ENCODE data around the gene CCNT1. TPM values are rescaled to one million over a fixed set of nuclear protein-coding genes. Genes with fewer than 3 reads are reported as not detected.

Gene CCNT1
- total RNA-seq, 3 donors from 2014 or later: 25.7 to 40.9 (median 31.1) TPM

- TF ChIP-seq CTCF (IDR thresholded peaks at IDR 0.05): no peak
- Histone ChIP-seq H3K4me1 (ENCODE audit: low read depth) (no peaks in the 10 kb centered on the region), H3K4me3 (no peak overlapping the region), H3K9me3 (no peaks in the 10 kb centered on the region), H3K36me3 (ENCODE audit: low read depth) (no peaks in the 10 kb centered on the region)
- DNase-seq: no peak
- ATAC-seq: peak; percentile 49
- intact Hi-C loops (cut with DNase I, micrococcal nuclease): loop anchor here in 1 of 2 donors (5.0 kb wide), 1 partner anchor 41 kb away; no protein-coding TSS in a partner anchor
These were observed 34.4 kb upstream of the CCNT1 start for GRCh38 chr12:48750769-48751356.

GRCh38 chr12:48750215-48750614, 33.7 kb upstream of the CCNT1 start:
- H3K36me3 ChIP-seq (ENCODE audit: low read depth): no peaks in the 10 kb centered on the region
- no peak for DNase-seq
- no peaks in the 10 kb centered on the region for H3K4me1 ChIP-seq (ENCODE audit: low read depth)
- TF ChIP-seq CTCF (IDR thresholded peaks at IDR 0.05): no peak
- intact Hi-C loops (cut with DNase I, micrococcal nuclease): loop anchor here in 1 of 2 donors (5.0 kb wide), 1 partner anchor 42 kb away; no protein-coding TSS in a partner anchor
- no peak overlapping the region for H3K4me3 ChIP-seq
- no peak for ATAC-seq
- no peaks in the 10 kb centered on the region for H3K9me3 ChIP-seq

- intact Hi-C loops (cut with DNase I, micrococcal nuclease): no loop called here
- ATAC-seq: no peak
These were observed 27.9 kb upstream of the CCNT1 start for GRCh38 chr12:48744251-48745008.

GRCh38 chr12:48739618-48740269, 23.2 kb upstream of the CCNT1 start:
- TF ChIP-seq CTCF (IDR thresholded peaks at IDR 0.05): no peak
- no peaks in the 10 kb centered on the region for H3K36me3 ChIP-seq (ENCODE audit: low read depth)
- intact Hi-C loops (cut with DNase I, micrococcal nuclease): no loop called here
- DNase-seq (no peak), ATAC-seq (no peak)
- no peaks in the 10 kb centered on the region for H3K4me1 ChIP-seq (ENCODE audit: low read depth)
- H3K4me3 ChIP-seq: no peak overlapping the region
- no peaks in the 10 kb centered on the region for H3K9me3 ChIP-seq

More at GRCh38 chr12:48744251-48745008, 27.9 kb upstream of the CCNT1 start:
- no peak overlapping the region for H3K4me3 ChIP-seq
- TF ChIP-seq CTCF (IDR thresholded peaks at IDR 0.05): no peak
- H3K36me3 ChIP-seq (ENCODE audit: low read depth): no peaks in the 10 kb centered on the region
- DNase-seq: no peak
- H3K9me3 ChIP-seq: no peaks in the 10 kb centered on the region
- no peaks in the 10 kb centered on the region for H3K4me1 ChIP-seq (ENCODE audit: low read depth)

- Histone ChIP-seq H3K36me3 (ENCODE audit: low read depth) (no peaks in the 10 kb centered on the region), H3K9me3 (no peaks in the 10 kb centered on the region), H3K4me3 (no peak overlapping the region), H3K4me1 (ENCODE audit: low read depth) (no peaks in the 10 kb centered on the region)
- ATAC-seq (no peak), DNase-seq (no peak)
- intact Hi-C loops (cut with DNase I, micrococcal nuclease): no loop called here
- no peak for TF ChIP-seq CTCF (IDR thresholded peaks at IDR 0.05)
These were observed 19.9 kb upstream of the CCNT1 start for GRCh38 chr12:48736456-48736855.

Measured in mucosa of descending colon (tissue), 3 donors.